SK-N-SH (cell line): Measurements from ENCODE around the gene PIAS2. TPM values are rescaled to one million over a fixed set of nuclear protein-coding genes. Genes with fewer than 3 reads are reported as not detected.

Source experiments
- CTCF ChIA-PET: fragments of 300-600, 350-600 bp; formaldehyde crosslinking; extraction: SDS; loops from one replicate; lab custom pipeline; 2021; lab: Yijun Ruan, JAX
- POLR2A ChIA-PET: fragments of 350-600 bp; sonication (Branson Sonifier 250); formaldehyde crosslinking; extraction: SDS; loops from one replicate; lab custom pipeline; 2020; ENCODE audit warnings: antibody characterized with exemption, inconsistent platforms; lab: Yijun Ruan, JAX
- DNase-seq: peaks from one replicate; pipeline ENCODE4 v3.0.0; 2012
- H2AFZ ChIP-seq: fragments of 200-600 bp; sonication (generic); 2 replicates; pipeline ENCODE4 v1.8.1; 2016; ENCODE audit warnings: antibody characterized with exemption, mild to moderate bottlenecking, low read depth
- H3F3A ChIP-seq: fragments of 200-600 bp; sonication (generic); replicated peaks from 2 replicates; pipeline ENCODE3; 2016; ENCODE audit warnings: antibody characterized with exemption, mild to moderate bottlenecking; ENCODE audit not compliant: insufficient read depth
- H3K27ac ChIP-seq, 2 experiments: fragments of 200-500 bp in 1 of 2; fragments of 200-600 bp in 1 of 2; sonication (Bioruptor generic) in 1 of 2; sonication (generic), shearing (Covaris generic) in 1 of 2; 2 replicates each; pipeline versions ENCODE4 v1.5.1 to v1.6.1; 2014 to 2016; ENCODE audit warnings: low read depth in 2 of 2, inconsistent platforms in 1 of 2, low read length in 1 of 2, mild to moderate bottlenecking in 1 of 2, mixed read lengths in 1 of 2
- H3K27me3 ChIP-seq: fragments of 200-600 bp; sonication (generic), shearing (Covaris generic); 2 replicates; pipeline ENCODE4 v1.6.1; 2016; ENCODE audit warnings: mixed run types; ENCODE audit not compliant: insufficient read depth
- H3K36me3 ChIP-seq, 2 experiments: fragments of 200-500 bp in 1 of 2; fragments of 200-600 bp in 1 of 2; sonication (Bioruptor generic) in 1 of 2; sonication (generic) in 1 of 2; replicated peaks in 1 of 2; 2 replicates each; pipeline versions ENCODE3 to v1.5.1; 2014 to 2016; ENCODE audit warnings: low read length in 1 of 2, mild to moderate bottlenecking in 1 of 2; ENCODE audit not compliant: insufficient read depth in 2 of 2, control insufficient read depth in 1 of 2
- H3K4me1 ChIP-seq, 2 experiments: fragments of 200-500 bp in 1 of 2; fragments of 200-600 bp in 1 of 2; sonication (Bioruptor generic) in 1 of 2; sonication (generic), shearing (Covaris generic) in 1 of 2; 2 replicates each; pipeline versions ENCODE4 v1.5.1 to v1.6.1; 2014 to 2016; ENCODE audit warnings: low read depth in 1 of 2, low read length in 1 of 2, mixed run types in 1 of 2; ENCODE audit not compliant: insufficient read depth in 2 of 2, control insufficient read depth in 1 of 2
- H3K4me2 ChIP-seq: fragments of 200-600 bp; sonication (generic), shearing (Covaris generic); 2 replicates; pipeline ENCODE4 v1.6.1; 2017; ENCODE audit warnings: mixed run types
- H3K4me3 ChIP-seq, 2 experiments: fragments of 200-500 bp in 1 of 2; fragments of 200-600 bp in 1 of 2; sonication (Bioruptor generic) in 1 of 2; sonication (generic), shearing (Covaris generic) in 1 of 2; 2 replicates each; pipeline versions ENCODE4 v1.5.1 to v1.8.1; 2014 to 2016; ENCODE audit warnings: low read depth in 2 of 2, inconsistent platforms in 1 of 2, low read length in 1 of 2, mild to moderate bottlenecking in 1 of 2, mixed read lengths in 1 of 2, moderate library complexity in 1 of 2
- H3K79me2 ChIP-seq: fragments of 200-600 bp; sonication (generic); 2 replicates; pipeline ENCODE4 v1.8.1; 2017; ENCODE audit warnings: mild to moderate bottlenecking; ENCODE audit not compliant: insufficient read depth
- H3K9ac ChIP-seq: fragments of 200-600 bp; sonication (generic); 2 replicates; pipeline ENCODE4 v1.6.1; 2017; ENCODE audit warnings: mixed run types
- H3K9me2 ChIP-seq: fragments of 200-600 bp; sonication (generic); 2 replicates; pipeline ENCODE4 v1.6.1; 2017; ENCODE audit warnings: mixed run types
- H3K9me3 ChIP-seq: fragments of 200-600 bp; sonication (generic); 2 replicates; pipeline ENCODE4 v1.6.1; 2017; ENCODE audit warnings: mixed run types, mild to moderate bottlenecking, moderate library complexity
- H4K20me1 ChIP-seq: fragments of 200-600 bp; sonication (generic); 2 replicates; pipeline ENCODE4 v1.6.1; 2017; ENCODE audit warnings: mild to moderate bottlenecking, mixed run types; ENCODE audit not compliant: insufficient read depth
- CHD2 ChIP-seq: fragments of 150-350 bp; IDR thresholded peaks from 2 replicates; pipeline ENCODE4 v1.6.1; 2018; ENCODE audit warnings: low read length; ENCODE audit not compliant: partially characterized antibody
- ELF1 ChIP-seq: IDR thresholded peaks from 2 replicates; pipeline ENCODE4 v1.4.0; 2012
- EP300 ChIP-seq, 2 experiments: IDR thresholded peaks; 2 replicates each; pipeline versions ENCODE4 v1.4.0 to v1.6.1; 2012; ENCODE audit warnings: borderline replicate concordance in 1 of 2, low read depth in 1 of 2, low read length in 1 of 2
- FOSL2 ChIP-seq: IDR thresholded peaks from 2 replicates; pipeline ENCODE4 v1.4.0; 2012; ENCODE audit warnings: low read depth, mild to moderate bottlenecking, moderate library complexity, borderline replicate concordance
- JUND ChIP-seq: IDR thresholded peaks from 2 replicates; pipeline ENCODE4 v1.4.0; 2012
- NFIC ChIP-seq: IDR thresholded peaks from 2 replicates; pipeline ENCODE4 v1.4.0; 2012; ENCODE audit warnings: borderline replicate concordance
- NRF1 ChIP-seq: IDR thresholded peaks from 2 replicates; pipeline ENCODE4 v1.6.1; 2012; ENCODE audit warnings: low read depth, mild to moderate bottlenecking, low read length
- RFX5 ChIP-seq: IDR thresholded peaks from 2 replicates; pipeline ENCODE4 v1.6.1; 2012; ENCODE audit warnings: mild to moderate bottlenecking, improper control_type of control experiment, low read length
- RXRA ChIP-seq: IDR thresholded peaks from 2 replicates; pipeline ENCODE4 v1.4.0; 2012; ENCODE audit warnings: low read depth, mild to moderate bottlenecking, borderline replicate concordance
- TAF1 ChIP-seq: IDR thresholded peaks from 2 replicates; pipeline ENCODE4 v1.6.1; 2012; ENCODE audit warnings: low read depth, mild to moderate bottlenecking, low read length, moderate library complexity, borderline replicate concordance
- WGBS: methylation state at CpG from one replicate; pipeline ENCODE4 v1.1.6; 2017; ENCODE audit warnings: low lambda C conversion rate; 5-methylcytosine and 5-hydroxymethylcytosine counted together
- polyA plus RNA-seq, 3 experiments: library from polyadenylated mRNA; depleted of rRNA; stranded (reverse); fragments of >200 nt; gene quantifications; 2 replicates each; pipeline ENCODE4 v1.2.3, GENCODE V29; 2012
- TF ChIP-seq, protein P1 (sequence below): fragments of 150-350 bp; IDR thresholded peaks from 2 replicates; pipeline ENCODE4 v1.6.1; 2017; ENCODE audit warnings: antibody characterized with exemption, low read length, low read depth, borderline replicate concordance
- TF ChIP-seq, protein P2 (sequence below): fragments of 150-350 bp; IDR thresholded peaks from 2 replicates; pipeline ENCODE4 v1.6.1; 2016; ENCODE audit warnings: mild to moderate bottlenecking, low read depth, low read length
- TF ChIP-seq, protein P3 (sequence below): IDR thresholded peaks from 2 replicates; pipeline ENCODE4 v1.4.0; 2012; ENCODE audit warnings: low read depth, borderline replicate concordance

The PIAS2 gene
- polyA plus RNA-seq, 1 of the 3 experiments (the other 2 are of a cell fraction), result 9.0 TPM

DNA sequence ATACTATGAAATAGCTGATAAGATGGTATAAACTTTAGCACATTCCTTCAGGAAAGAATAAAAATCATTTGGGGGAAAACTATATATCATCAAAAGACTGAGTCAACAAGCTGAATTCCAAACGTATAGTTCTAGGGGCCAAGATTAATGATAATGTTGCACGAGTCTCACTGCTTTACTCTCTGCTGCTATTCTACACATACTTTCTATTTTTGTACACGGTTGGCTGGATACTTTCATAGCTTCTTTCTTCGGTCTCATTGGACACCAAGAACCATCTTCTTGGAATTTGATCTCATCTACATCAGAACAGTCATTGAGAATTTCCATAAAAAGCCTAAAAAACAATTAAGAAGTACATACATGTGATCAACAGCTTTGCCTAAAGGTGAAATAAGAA lies 87.8 kb downstream of the PIAS2 start (continued):
- TF ChIP-seq, protein P1, sequence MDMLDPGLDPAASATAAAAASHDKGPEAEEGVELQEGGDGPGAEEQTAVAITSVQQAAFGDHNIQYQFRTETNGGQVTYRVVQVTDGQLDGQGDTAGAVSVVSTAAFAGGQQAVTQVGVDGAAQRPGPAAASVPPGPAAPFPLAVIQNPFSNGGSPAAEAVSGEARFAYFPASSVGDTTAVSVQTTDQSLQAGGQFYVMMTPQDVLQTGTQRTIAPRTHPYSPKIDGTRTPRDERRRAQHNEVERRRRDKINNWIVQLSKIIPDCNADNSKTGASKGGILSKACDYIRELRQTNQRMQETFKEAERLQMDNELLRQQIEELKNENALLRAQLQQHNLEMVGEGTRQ, result no peak
- no peak for TF ChIP-seq CHD2

DNA sequence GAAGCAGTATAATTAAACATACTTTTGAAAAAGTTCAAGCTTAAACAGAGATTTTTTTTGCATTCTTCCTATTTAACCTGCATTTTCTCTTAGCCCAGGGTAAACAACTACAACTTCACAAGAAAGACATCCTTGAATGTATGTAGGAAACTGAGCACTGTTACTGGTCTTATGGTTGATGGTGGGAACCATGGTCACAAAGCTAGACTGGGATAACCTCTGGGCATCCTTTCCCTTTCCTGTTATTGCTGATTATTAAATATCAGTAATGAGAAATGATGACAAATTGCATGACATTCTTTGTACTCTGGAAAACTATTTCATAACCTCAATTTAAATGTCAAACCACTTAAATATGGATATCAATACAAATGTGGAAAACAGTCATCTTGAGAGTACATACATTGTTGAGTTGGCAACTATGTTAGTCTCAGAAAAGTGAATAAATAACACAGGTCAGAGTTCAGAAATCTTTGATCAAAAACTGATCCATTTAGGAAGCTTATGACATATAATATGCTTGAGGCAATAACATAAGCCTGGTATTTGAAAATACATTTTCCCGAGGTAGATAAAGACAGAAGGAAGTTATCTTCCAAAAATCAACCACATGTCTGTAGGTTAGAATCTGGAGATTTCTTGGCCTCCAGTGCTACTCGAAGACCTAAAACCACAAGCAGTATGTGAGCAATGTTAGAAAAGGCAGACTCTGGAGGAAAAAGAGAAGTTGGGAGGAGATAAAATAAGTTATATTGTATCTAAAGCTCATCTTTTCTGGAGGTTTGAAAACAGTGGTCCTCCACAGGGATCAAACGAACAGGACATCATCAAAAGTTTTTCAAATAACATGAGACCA lies 95.2 kb downstream of the PIAS2 start:
- TF ChIP-seq, protein P2, sequence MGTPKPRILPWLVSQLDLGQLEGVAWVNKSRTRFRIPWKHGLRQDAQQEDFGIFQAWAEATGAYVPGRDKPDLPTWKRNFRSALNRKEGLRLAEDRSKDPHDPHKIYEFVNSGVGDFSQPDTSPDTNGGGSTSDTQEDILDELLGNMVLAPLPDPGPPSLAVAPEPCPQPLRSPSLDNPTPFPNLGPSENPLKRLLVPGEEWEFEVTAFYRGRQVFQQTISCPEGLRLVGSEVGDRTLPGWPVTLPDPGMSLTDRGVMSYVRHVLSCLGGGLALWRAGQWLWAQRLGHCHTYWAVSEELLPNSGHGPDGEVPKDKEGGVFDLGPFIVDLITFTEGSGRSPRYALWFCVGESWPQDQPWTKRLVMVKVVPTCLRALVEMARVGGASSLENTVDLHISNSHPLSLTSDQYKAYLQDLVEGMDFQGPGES, result no peak
- no peak for TF ChIP-seq FOSL2
- TF ChIP-seq, protein P1, result no peak
- no peak for TF ChIP-seq TAF1
- TF ChIP-seq RFX5, result no peak
- TF ChIP-seq JUND, result no peak
- no peak for TF ChIP-seq NFIC
- TF ChIP-seq, protein P3, sequence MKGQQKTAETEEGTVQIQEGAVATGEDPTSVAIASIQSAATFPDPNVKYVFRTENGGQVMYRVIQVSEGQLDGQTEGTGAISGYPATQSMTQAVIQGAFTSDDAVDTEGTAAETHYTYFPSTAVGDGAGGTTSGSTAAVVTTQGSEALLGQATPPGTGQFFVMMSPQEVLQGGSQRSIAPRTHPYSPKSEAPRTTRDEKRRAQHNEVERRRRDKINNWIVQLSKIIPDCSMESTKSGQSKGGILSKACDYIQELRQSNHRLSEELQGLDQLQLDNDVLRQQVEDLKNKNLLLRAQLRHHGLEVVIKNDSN, result no peak
- no peak for TF ChIP-seq ELF1
- no peak for TF ChIP-seq EP300 (IDR thresholded peaks at IDR 0.05; ENCODE audit: borderline replicate concordance in 1 of 2, low read depth in 1 of 2, low read length in 1 of 2)
- TF ChIP-seq RXRA, result no peak
- TF ChIP-seq NRF1, result no peak
- ChIA-PET POLR2A (no interaction called here), CTCF (interaction anchor here (0.9 to 1.6 kb wide), 3 partner anchors 9 to 87 kb away, joined by 3 to 4 read pairs (median 3); no protein-coding TSS in a partner anchor)
- 52% methylated on average over 3 of the region's 3 CpGs for WGBS
- Histone ChIP-seq H3K9me3 (no peaks in the 10 kb centered on the region), H4K20me1 (no peaks in the 10 kb centered on the region), H3K9ac (no peak overlapping the region), H3K4me2 (no peak overlapping the region), H3K27me3 (no peaks in the 10 kb centered on the region), H3K27ac (no peak overlapping the region), H3K4me1 (no peaks in the 10 kb centered on the region; a peak in 1 of 4 replicates), H3F3A (no peaks in the 10 kb centered on the region), H3K79me2 (no peaks in the 10 kb centered on the region), H3K4me3 (no peak overlapping the region), H3K9me2 (no peaks in the 10 kb centered on the region), H2AFZ (no peak overlapping the region), H3K36me3 (peaks cover 22 to 57% of the 10 kb centered on the region in 2 experiments)
- no peak for DNase-seq
